ENCODE data around the gene EAPP.

EAPP gene

GRCh38 chr14:34475163-34475562 lies 64.3 kb downstream of the EAPP start:
- Histone ChIP-seq H3K9ac (no peak overlapping the region), H3K4me3 (IDR thresholded peaks at IDR 0.05; ENCODE audit: insufficient read depth, low read depth, low read length) (no peak overlapping the region), H3K4me2 (no peak overlapping the region), H4K20me1 (ENCODE audit: insufficient read depth) (no peaks in the 10 kb centered on the region), H3K27me3 (ENCODE audit: insufficient read depth, low read depth) (no peaks in the 10 kb centered on the region), H3K79me2 (ENCODE audit: insufficient read depth, low read depth) (no peaks in the 10 kb centered on the region), H3K27ac (no peak overlapping the region), H3K4me1 (ENCODE audit: low read depth, poor library complexity, severe bottlenecking) (no peaks in the 10 kb centered on the region), H2AFZ (ENCODE audit: low read depth) (no peak overlapping the region), H3K36me3 (ENCODE audit: insufficient read depth) (no peaks in the 10 kb centered on the region)
- no peak for TF ChIP-seq CTCF (conservative IDR thresholded peaks at IDR 0.05; ENCODE audit: low read depth, low read length)

- H3K79me2 ChIP-seq (ENCODE audit: insufficient read depth, low read depth) = no peaks in the 10 kb centered on the region
- H3K9ac ChIP-seq = no peak overlapping the region
- H3K4me2 ChIP-seq = no peak overlapping the region
- no peaks in the 10 kb centered on the region for H4K20me1 ChIP-seq (ENCODE audit: insufficient read depth)
- H3K27me3 ChIP-seq (ENCODE audit: insufficient read depth, low read depth) = no peaks in the 10 kb centered on the region
- no peaks in the 10 kb centered on the region for H3K4me1 ChIP-seq (ENCODE audit: low read depth, poor library complexity, severe bottlenecking)
- no peaks in the 10 kb centered on the region for H3K36me3 ChIP-seq (ENCODE audit: insufficient read depth)
- H2AFZ ChIP-seq (ENCODE audit: low read depth) = no peak overlapping the region
- H3K4me3 ChIP-seq (IDR thresholded peaks at IDR 0.05; ENCODE audit: insufficient read depth, low read depth, low read length) = no peak overlapping the region
- no peak overlapping the region for H3K27ac ChIP-seq
- TF ChIP-seq CTCF (conservative IDR thresholded peaks at IDR 0.05; ENCODE audit: low read depth, low read length) = no peak
Observed at GRCh38 chr14:34474187-34474679, 65.3 kb downstream of the EAPP start.

GRCh38 chr14:34472706-34473279 lies 66.7 kb downstream of the EAPP start:
- Histone ChIP-seq H3K4me3 (IDR thresholded peaks at IDR 0.05; ENCODE audit: insufficient read depth, low read depth, low read length) (no peak overlapping the region), H4K20me1 (ENCODE audit: insufficient read depth) (no peaks in the 10 kb centered on the region), H3K27me3 (ENCODE audit: insufficient read depth, low read depth) (no peaks in the 10 kb centered on the region), H3K4me2 (no peak overlapping the region), H3K9ac (no peak overlapping the region), H3K36me3 (ENCODE audit: insufficient read depth) (no peaks in the 10 kb centered on the region), H3K27ac (no peak overlapping the region), H2AFZ (ENCODE audit: low read depth) (no peak overlapping the region), H3K79me2 (ENCODE audit: insufficient read depth, low read depth) (no peaks in the 10 kb centered on the region), H3K4me1 (ENCODE audit: low read depth, poor library complexity, severe bottlenecking) (no peaks in the 10 kb centered on the region)
- TF ChIP-seq CTCF (conservative IDR thresholded peaks at IDR 0.05; ENCODE audit: low read depth, low read length) = no peak

- no peak overlapping the region for H3K27ac ChIP-seq
- no peak overlapping the region for H3K4me3 ChIP-seq (IDR thresholded peaks at IDR 0.05; ENCODE audit: insufficient read depth, low read depth, low read length)
- H3K79me2 ChIP-seq (ENCODE audit: insufficient read depth, low read depth) = no peaks in the 10 kb centered on the region
- H3K36me3 ChIP-seq (ENCODE audit: insufficient read depth) = no peaks in the 10 kb centered on the region
- no peak for TF ChIP-seq CTCF (conservative IDR thresholded peaks at IDR 0.05; ENCODE audit: low read depth, low read length)
- H2AFZ ChIP-seq (ENCODE audit: low read depth) = no peak overlapping the region
- H3K9ac ChIP-seq = no peak overlapping the region
- H3K4me2 ChIP-seq = no peak overlapping the region
- H4K20me1 ChIP-seq (ENCODE audit: insufficient read depth) = no peaks in the 10 kb centered on the region
- peaks cover 7% of the 10 kb centered on the region for H3K4me1 ChIP-seq (ENCODE audit: low read depth, poor library complexity, severe bottlenecking)
- H3K27me3 ChIP-seq (ENCODE audit: insufficient read depth, low read depth) = no peaks in the 10 kb centered on the region
Observed at GRCh38 chr14:34470319-34470718, 69.2 kb downstream of the EAPP start.
